HG02852 (cell line): ENCODE data around the gene C16orf54.
"Not testable (repeated sequence)": the region's sequence is repeated elsewhere in the genome, so short reads cannot be mapped to it uniquely, and the experiment has no call there.

ENCODE experiments used
- ATAC-seq: cut with Tn5 transposase; IDR thresholded peaks from one replicate; pipeline ENCODE4 v1.9.1; 2021; ENCODE audit warnings: mild to moderate bottlenecking, moderate library complexity; ENCODE audit not compliant: unreplicated experiment

The C16orf54 gene

GRCh38 chr16:29770250-29770929 is 24.6 kb upstream of the C16orf54 start:
- ATAC-seq = no peak

GRCh38 chr16:29769507-29769906 is 23.7 kb upstream of the C16orf54 start:
- no peak for ATAC-seq

GRCh38 chr16:29767062-29767461 is 21.3 kb upstream of the C16orf54 start:
- no peak for ATAC-seq

GRCh38 chr16:29766571-29766970 is 20.8 kb upstream of the C16orf54 start:
- no peak for ATAC-seq

- no peak for ATAC-seq
These were observed 19.6 kb upstream of the C16orf54 start for GRCh38 chr16:29765167-29766032.

GRCh38 chr16:29763326-29763725 is 17.5 kb upstream of the C16orf54 start:
- no peak for ATAC-seq

GRCh38 chr16:29761882-29762281 is 16.1 kb upstream of the C16orf54 start:
- no peak for ATAC-seq

- not testable (repeated sequence) for ATAC-seq
These were observed 15.5 kb upstream of the C16orf54 start for GRCh38 chr16:29761280-29761651.

GRCh38 chr16:29760567-29761279 is 14.9 kb upstream of the C16orf54 start:
- no peak for ATAC-seq

GRCh38 chr16:29757950-29758466 is 12.2 kb upstream of the C16orf54 start:
- ATAC-seq = no peak

GRCh38 chr16:29757086-29757485 is 11.3 kb upstream of the C16orf54 start:
- ATAC-seq = not testable (repeated sequence)

- no peak for ATAC-seq
These were observed 10.9 kb upstream of the C16orf54 start for GRCh38 chr16:29756654-29757053.

- no peak for ATAC-seq
These were observed 7.7 kb upstream of the C16orf54 start for GRCh38 chr16:29753516-29753915.

GRCh38 chr16:29748760-29749149 is 3.0 kb upstream of the C16orf54 start:
- ATAC-seq = not testable (repeated sequence)

GRCh38 chr16:29747947-29748759 is 2.4 kb upstream of the C16orf54 start:
- no peak for ATAC-seq

- not testable (repeated sequence) for ATAC-seq
These were observed 728 bp upstream of the C16orf54 start for GRCh38 chr16:29746518-29746917.

GRCh38 chr16:29745121-29745852 is 503 bp downstream of the C16orf54 start:
- peak; percentile 59 for ATAC-seq

GRCh38 chr16:29744541-29745101 is 1.2 kb downstream of the C16orf54 start:
- ATAC-seq = no peak

GRCh38 chr16:29743827-29744531 is 1.8 kb downstream of the C16orf54 start:
- no peak for ATAC-seq
